HG03196 (cell line): ENCODE measurements around the gene KCTD20.

Experiments used
- ATAC-seq: cut with Tn5 transposase; IDR thresholded peaks from one replicate; pipeline ENCODE4 v1.9.1; 2021; ENCODE audit not compliant: unreplicated experiment

KCTD20 gene

GRCh38 chr6:36492092-36492491, 49.3 kb downstream of the KCTD20 start:
- ATAC-seq = no peak

GRCh38 chr6:36492621-36493020, 49.8 kb downstream of the KCTD20 start:
- no peak for ATAC-seq

- no peak for ATAC-seq
Measured at GRCh38 chr6:36493319-36493718, 50.5 kb downstream of the KCTD20 start.

GRCh38 chr6:36493859-36494258, 51.1 kb downstream of the KCTD20 start:
- ATAC-seq = no peak

GRCh38 chr6:36495086-36495485, 52.3 kb downstream of the KCTD20 start:
- no peak for ATAC-seq

GRCh38 chr6:36499918-36500317, 57.1 kb downstream of the KCTD20 start:
- ATAC-seq = no peak

- ATAC-seq = no peak
Measured at GRCh38 chr6:36501686-36502085, 58.9 kb downstream of the KCTD20 start.

GRCh38 chr6:36504181-36504580, 61.4 kb downstream of the KCTD20 start:
- ATAC-seq = no peak

- no peak for ATAC-seq
Measured at GRCh38 chr6:36504982-36505381, 62.2 kb downstream of the KCTD20 start.

- ATAC-seq = no peak
Measured at GRCh38 chr6:36505744-36506534, 63.1 kb downstream of the KCTD20 start.

- no peak for ATAC-seq
Measured at GRCh38 chr6:36506611-36507010, 63.8 kb downstream of the KCTD20 start.

GRCh38 chr6:36508532-36508931, 65.7 kb downstream of the KCTD20 start:
- no peak for ATAC-seq

- ATAC-seq = no peak
Measured at GRCh38 chr6:36510365-36510764, 67.6 kb downstream of the KCTD20 start.

- ATAC-seq = no peak
Measured at GRCh38 chr6:36514554-36515456, 72.0 kb downstream of the KCTD20 start.

GRCh38 chr6:36515844-36516243, 73.0 kb downstream of the KCTD20 start:
- no peak for ATAC-seq

- no peak for ATAC-seq
Measured at GRCh38 chr6:36516559-36516958, 73.8 kb downstream of the KCTD20 start.

- no peak for ATAC-seq
Measured at GRCh38 chr6:36516988-36517387, 74.2 kb downstream of the KCTD20 start.

GRCh38 chr6:36517408-36517807, 74.6 kb downstream of the KCTD20 start:
- ATAC-seq = no peak

- no peak for ATAC-seq
Measured at GRCh38 chr6:36519352-36519751, 76.6 kb downstream of the KCTD20 start.

GRCh38 chr6:36523451-36523850, 80.7 kb downstream of the KCTD20 start:
- ATAC-seq = no peak

- ATAC-seq = no peak
Measured at GRCh38 chr6:36523936-36524499, 81.2 kb downstream of the KCTD20 start.

- ATAC-seq = no peak
Measured at GRCh38 chr6:36524871-36525270, 82.1 kb downstream of the KCTD20 start.
